ENCODE data around the gene CLPX.

DNA sequence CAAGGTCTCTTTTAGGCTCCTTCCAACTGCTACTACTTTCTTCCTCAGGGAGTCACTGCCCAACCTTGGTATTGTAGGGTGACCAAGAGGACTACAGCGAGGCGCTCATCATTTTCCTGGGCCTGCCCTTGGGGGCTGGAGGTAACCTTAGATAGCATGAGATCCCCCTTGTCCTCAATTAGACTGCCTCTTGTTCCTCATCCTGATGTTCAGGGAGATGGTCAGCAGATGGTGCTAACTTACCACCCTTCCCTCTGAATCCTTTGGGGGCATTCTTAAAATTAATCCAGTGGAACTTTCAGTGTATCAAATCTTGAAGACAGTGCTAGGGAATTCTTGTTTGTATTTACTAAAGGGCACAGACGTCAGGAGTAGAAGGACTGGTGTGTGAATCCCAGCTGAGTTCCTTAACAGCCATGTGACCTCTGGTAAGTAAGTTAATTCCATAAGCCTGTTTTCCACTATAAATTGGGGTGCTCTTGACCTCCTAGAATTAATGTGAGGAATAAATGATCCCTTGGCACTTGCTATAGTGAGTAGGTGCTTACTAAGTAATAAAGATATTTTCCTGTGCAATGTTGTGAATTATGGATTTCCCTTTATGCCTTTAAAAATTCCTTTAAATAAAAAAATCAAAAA, 4.1 kb upstream of the CLPX start:
- TF ChIP-seq ZNF70 (CRISPR knock-in tag; IDR thresholded peaks at IDR 0.05) (no peak), TOX (CRISPR knock-in tag; IDR thresholded peaks at IDR 0.05; ENCODE audit: borderline replicate concordance) (no peak), PPARA (CRISPR knock-in tag; IDR thresholded peaks at IDR 0.05; ENCODE audit: borderline replicate concordance) (no peak), CSDC2 (CRISPR knock-in tag; IDR thresholded peaks at IDR 0.05) (no peak), SNAI2 (CRISPR knock-in tag; IDR thresholded peaks at IDR 0.05) (no peak), ESRRG (CRISPR knock-in tag; IDR thresholded peaks at IDR 0.05) (no peak), ISL1 (CRISPR knock-in tag; IDR thresholded peaks at IDR 0.05) (no peak), CREB5 (CRISPR knock-in tag; IDR thresholded peaks at IDR 0.05; ENCODE audit: low read depth) (no peak), PATZ1 (CRISPR knock-in tag; IDR thresholded peaks at IDR 0.05; ENCODE audit: borderline replicate concordance) (no peak), ZFP3 (CRISPR knock-in tag; IDR thresholded peaks at IDR 0.05) (no peak), GLIS3 (CRISPR knock-in tag; IDR thresholded peaks at IDR 0.05) (no peak), ZFP30 (CRISPR knock-in tag; IDR thresholded peaks at IDR 0.05) (no peak)

All from SK-N-SH treated with all-trans-retinoic acid at 6 μM for 48 hours (cell line).